Measurements from ENCODE around the gene ESPL1. TPM values are rescaled to one million over a fixed set of nuclear protein-coding genes. Genes with fewer than 3 reads are reported as not detected.
A peak's percentile ranks its signal among the peaks of the same experiment; 100 is the strongest.

Gene ESPL1
- total and polyA plus RNA-seq, 2 of the 13 experiments (the other 11 are each of a cell fraction or from before 2014, with no cell fraction given), result 5.8 to 11.5 TPM

GRCh38 chr12:53299454-53300180, 31.5 kb downstream of the ESPL1 start, which contains the start of gene MYG1 (continued):
- peak; percentile 91; the same call in 1 of the 2 replicates for TF ChIP-seq KAT7 (CRISPR knock-in tag; IDR thresholded peaks at IDR 0.05; ENCODE audit: borderline replicate concordance)
- TF ChIP-seq ZNF724P (CRISPR knock-in tag; IDR thresholded peaks at IDR 0.05; ENCODE audit: borderline replicate concordance), result peak; percentile 88; the same call in 1 of the 2 replicates
- TF ChIP-seq HDAC6 (IDR thresholded peaks at IDR 0.05; ENCODE audit: low read depth, low read length), result no peak
- TF ChIP-seq USF2 (IDR thresholded peaks at IDR 0.05; ENCODE audit: low read depth, low read length), result no peak
- TF ChIP-seq USF2 (CRISPR knock-in tag; IDR thresholded peaks at IDR 0.05; ENCODE audit: borderline replicate concordance), result no peak
- TF ChIP-seq TEAD3 (CRISPR knock-in tag; optimal IDR thresholded peaks at IDR 0.05; ENCODE audit: borderline replicate concordance), result peak; percentile 41
- TF ChIP-seq ZFYVE20 (CRISPR knock-in tag; IDR thresholded peaks at IDR 0.05; ENCODE audit: borderline replicate concordance, low read depth), result no peak
- TF ChIP-seq ZNF318 (CRISPR knock-in tag; IDR thresholded peaks at IDR 0.05), result peak; percentile 90; the same call in 1 of the 2 replicates
- TF ChIP-seq ATF7-NPFF (CRISPR knock-in tag; IDR thresholded peaks at IDR 0.05; ENCODE audit: low read depth), result peak; percentile 85
- peak; percentile 49 for TF ChIP-seq ATF2 (CRISPR knock-in tag; IDR thresholded peaks at IDR 0.05)
- TF ChIP-seq PHF5A (CRISPR knock-in tag; IDR thresholded peaks at IDR 0.05; ENCODE audit: low read depth, unreplicated experiment), result peak; percentile 69
- TF ChIP-seq SAP130 (CRISPR knock-in tag; IDR thresholded peaks at IDR 0.05; ENCODE audit: low read depth), result peak; percentile 95
- peak; percentile 56; the same call in 1 of the 2 replicates for TF ChIP-seq ZNF124 (CRISPR knock-in tag; IDR thresholded peaks at IDR 0.05)
- TF ChIP-seq NR2F2 (IDR thresholded peaks at IDR 0.05; ENCODE audit: borderline replicate concordance, low read depth), result no peak; the same call in 1 of the 2 replicates
- TF ChIP-seq CBX5 (CRISPR knock-in tag; IDR thresholded peaks at IDR 0.05; ENCODE audit: borderline replicate concordance), result peak; percentile 66; the same call in 1 of the 2 replicates
- TF ChIP-seq SAFB2 (CRISPR knock-in tag; IDR thresholded peaks at IDR 0.05; ENCODE audit: borderline replicate concordance, low read depth), result peak; percentile 97
- no peak for TF ChIP-seq ZNF431 (CRISPR knock-in tag; IDR thresholded peaks at IDR 0.05; ENCODE audit: borderline replicate concordance, low read depth)
- TF ChIP-seq POGZ (CRISPR knock-in tag; IDR thresholded peaks at IDR 0.05), result peak; percentile 57

All from HepG2 (cell line).